SH-SY5Y (cell line): Measurements from ENCODE around the gene MYO1D.

Experiments used
- GATA2 ChIP-seq: IDR thresholded peaks from 2 replicates; pipeline ENCODE4 v1.6.1; 2011; ENCODE audit warnings: mild to moderate bottlenecking, low read depth, low read length
- GATA3 ChIP-seq: IDR thresholded peaks from 2 replicates; pipeline ENCODE4 v1.6.1; 2011; ENCODE audit warnings: low read depth, mild to moderate bottlenecking, low read length, moderate library complexity

GRCh38 chr17:32901743-32902142 lies 24.8 kb upstream of the MYO1D start:
- TF ChIP-seq GATA3 (no peak), GATA2 (no peak)
